ENCODE measurements around the gene ATXN3L.

ATXN3L gene

GRCh38 chrX:13360146-13360545 lies 40.3 kb upstream of the ATXN3L start:
- TF ChIP-seq CTCF (IDR thresholded peaks at IDR 0.05; ENCODE audit: control extremely low read depth, extremely low read depth, low read depth, missing control alignments), result no peak
- DNase-seq (ENCODE audit: extremely low spot score), result no peak
- ChIA-PET POLR2A (no interaction called here), CTCF (no interaction called here)

- no peak for DNase-seq (ENCODE audit: extremely low spot score)
- CTCF ChIA-PET, result no interaction called here
- POLR2A ChIA-PET, result no interaction called here
These were observed 38.1 kb upstream of the ATXN3L start for GRCh38 chrX:13357925-13358324.

GRCh38 chrX:13346646-13347045 lies 26.8 kb upstream of the ATXN3L start:
- CTCF ChIA-PET, result interaction anchor here (1.0 kb wide), 1 partner anchor 31 kb away, joined by 3 read pairs; no protein-coding TSS in a partner anchor
- DNase-seq (ENCODE audit: extremely low spot score), result no peak
- POLR2A ChIA-PET, result no interaction called here
- no peak for TF ChIP-seq CTCF (IDR thresholded peaks at IDR 0.05; ENCODE audit: control extremely low read depth, extremely low read depth, low read depth, missing control alignments)

More at GRCh38 chrX:13357925-13358324, 38.1 kb upstream of the ATXN3L start:
- no peak for TF ChIP-seq CTCF (IDR thresholded peaks at IDR 0.05; ENCODE audit: control extremely low read depth, extremely low read depth, low read depth, missing control alignments)

- TF ChIP-seq CTCF (IDR thresholded peaks at IDR 0.05; ENCODE audit: control extremely low read depth, extremely low read depth, low read depth, missing control alignments), result no peak
- no peak for DNase-seq (ENCODE audit: extremely low spot score)
- CTCF ChIA-PET, result interaction anchor here (1.2 kb wide), 1 partner anchor 8 kb away, joined by 3 read pairs; no protein-coding TSS in a partner anchor
- POLR2A ChIA-PET, result no interaction called here
These were observed 25.6 kb upstream of the ATXN3L start for GRCh38 chrX:13345438-13345837.

- POLR2A ChIA-PET, result no interaction called here
- no peak for DNase-seq (ENCODE audit: extremely low spot score)
- CTCF ChIA-PET, result interaction anchor here (1.2 kb wide), 1 partner anchor 7 kb away, joined by 3 read pairs; no protein-coding TSS in a partner anchor
- no peak for TF ChIP-seq CTCF (IDR thresholded peaks at IDR 0.05; ENCODE audit: control extremely low read depth, extremely low read depth, low read depth, missing control alignments)
These were observed 25.2 kb upstream of the ATXN3L start for GRCh38 chrX:13345037-13345436.

- CTCF ChIA-PET, result interaction anchor here (1.3 kb wide), 1 partner anchor 12 kb away, joined by 4 read pairs; no protein-coding TSS in a partner anchor
- no peak for DNase-seq (ENCODE audit: extremely low spot score)
- TF ChIP-seq CTCF (IDR thresholded peaks at IDR 0.05; ENCODE audit: control extremely low read depth, extremely low read depth, low read depth, missing control alignments), result no peak
- POLR2A ChIA-PET, result no interaction called here
These were observed 21.7 kb upstream of the ATXN3L start for GRCh38 chrX:13341491-13342101.
